Central memory CD4-positive, alpha-beta T cell (primary cell): Measurements from ENCODE around the gene GGNBP2.
"Not testable (repeated sequence)": the region's sequence is repeated elsewhere in the genome, so short reads cannot be mapped to it uniquely, and the experiment has no call there.

Source experiments
- DNase-seq: peaks from one replicate; pipeline ENCODE4 v3.0.0; 2022

The GGNBP2 gene

GRCh38 chr17:36602030-36602748 is 57.5 kb downstream of the GGNBP2 start:
- no peak for DNase-seq

- peak; percentile 56 for DNase-seq
These were observed 58.2 kb downstream of the GGNBP2 start for GRCh38 chr17:36602924-36603384.

- DNase-seq, result not testable (repeated sequence)
These were observed 60.3 kb downstream of the GGNBP2 start for GRCh38 chr17:36605028-36605427.

GRCh38 chr17:36608280-36608679 is 63.6 kb downstream of the GGNBP2 start:
- DNase-seq, result no peak

GRCh38 chr17:36608794-36609497 is 64.2 kb downstream of the GGNBP2 start:
- DNase-seq, result no peak

- no peak for DNase-seq
These were observed 64.8 kb downstream of the GGNBP2 start for GRCh38 chr17:36609498-36609862.

- no peak for DNase-seq
These were observed 65.8 kb downstream of the GGNBP2 start for GRCh38 chr17:36610474-36610873.

- no peak for DNase-seq
These were observed 66.8 kb downstream of the GGNBP2 start for GRCh38 chr17:36611345-36612072.

GRCh38 chr17:36612323-36612722 is 67.6 kb downstream of the GGNBP2 start:
- DNase-seq, result no peak

GRCh38 chr17:36613155-36613554 is 68.4 kb downstream of the GGNBP2 start:
- no peak for DNase-seq

GRCh38 chr17:36614081-36614480 is 69.4 kb downstream of the GGNBP2 start:
- no peak for DNase-seq

- DNase-seq, result no peak
These were observed 70.2 kb downstream of the GGNBP2 start for GRCh38 chr17:36614933-36615332.

GRCh38 chr17:36616061-36617029 is 71.6 kb downstream of the GGNBP2 start:
- no peak for DNase-seq

GRCh38 chr17:36617773-36618172 is 73.1 kb downstream of the GGNBP2 start:
- DNase-seq, result no peak

GRCh38 chr17:36623281-36623680 is 78.6 kb downstream of the GGNBP2 start:
- DNase-seq, result no peak

- DNase-seq, result no peak
These were observed 80.5 kb downstream of the GGNBP2 start for GRCh38 chr17:36625188-36625587.

- DNase-seq, result no peak
These were observed 82.4 kb downstream of the GGNBP2 start for GRCh38 chr17:36627101-36627500.

GRCh38 chr17:36628576-36628975 is 83.9 kb downstream of the GGNBP2 start:
- no peak for DNase-seq

- peak; percentile 67 for DNase-seq
These were observed 84.6 kb downstream of the GGNBP2 start for GRCh38 chr17:36629252-36629847.

- DNase-seq, result no peak
These were observed 85.3 kb downstream of the GGNBP2 start for GRCh38 chr17:36629970-36630502.

- DNase-seq, result no peak
These were observed 86.3 kb downstream of the GGNBP2 start for GRCh38 chr17:36631022-36631421.
